Stimulated activated CD8-positive, alpha-beta memory T cell treated with anti-CD3 and anti-CD28 coated beads, Interleukin-4, amount 100 ng/mL, for 48 hours (primary cell): ENCODE data around the gene GPR171.
"Not testable (repeated sequence)": the region's sequence is repeated elsewhere in the genome, so short reads cannot be mapped to it uniquely, and the experiment has no call there.

ENCODE experiments used
- DNase-seq: peaks from one replicate; pipeline ENCODE4 v3.0.0-alpha.2; 2020

Gene GPR171, protein sequence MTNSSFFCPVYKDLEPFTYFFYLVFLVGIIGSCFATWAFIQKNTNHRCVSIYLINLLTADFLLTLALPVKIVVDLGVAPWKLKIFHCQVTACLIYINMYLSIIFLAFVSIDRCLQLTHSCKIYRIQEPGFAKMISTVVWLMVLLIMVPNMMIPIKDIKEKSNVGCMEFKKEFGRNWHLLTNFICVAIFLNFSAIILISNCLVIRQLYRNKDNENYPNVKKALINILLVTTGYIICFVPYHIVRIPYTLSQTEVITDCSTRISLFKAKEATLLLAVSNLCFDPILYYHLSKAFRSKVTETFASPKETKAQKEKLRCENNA

DNA sequence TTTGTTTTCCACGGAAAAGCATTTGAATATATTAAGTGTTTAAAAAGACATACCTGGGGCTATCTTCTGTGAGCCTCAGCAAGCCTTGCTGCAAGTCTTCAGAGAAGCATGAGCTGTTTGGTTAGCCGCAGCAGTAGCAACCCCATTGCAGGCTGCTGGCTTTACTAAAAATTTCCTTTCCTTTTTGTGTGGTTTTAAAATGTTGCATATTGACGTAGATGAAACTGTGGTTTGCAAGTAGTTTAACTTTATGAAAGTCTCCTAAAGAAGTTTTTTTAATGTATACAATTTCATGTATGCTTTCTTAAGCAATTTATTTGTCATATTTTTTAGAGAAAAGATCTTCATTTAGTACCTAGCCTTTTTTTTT, at the start of gene GPR171:
TSS of gene GPR171 (minus strand) at position 166 of the 370 bp plus-strand sequence. CDS start 3,830 bp downstream, outside the sequence.
- DNase-seq, result peak; percentile 71

DNA sequence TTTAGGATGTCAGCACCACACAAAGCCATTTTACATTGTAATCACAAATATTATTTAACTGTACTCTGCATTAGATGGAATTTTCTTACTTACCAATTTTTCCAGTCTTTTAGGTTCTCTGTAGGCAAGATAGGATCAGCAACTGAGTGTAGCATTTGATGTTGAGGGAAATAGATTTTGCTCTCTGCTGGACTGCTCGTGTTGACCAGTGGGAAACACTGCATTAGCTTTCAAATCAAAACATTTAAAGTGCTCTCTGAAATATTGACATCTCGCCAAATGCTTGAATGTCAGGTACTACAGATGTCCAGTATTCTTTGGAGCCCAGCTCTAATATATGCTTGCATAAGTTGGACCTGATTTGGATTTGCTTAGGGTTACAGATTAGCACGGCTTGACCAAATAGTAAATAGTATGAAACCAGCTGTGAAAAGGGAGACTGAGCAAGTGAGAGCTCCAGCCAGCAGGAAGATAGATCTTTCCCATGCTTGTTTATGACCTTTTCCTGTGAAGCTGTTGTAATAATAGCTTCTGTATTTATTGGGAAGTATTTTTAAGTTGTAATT, 45.8 kb upstream of the GPR171 start:
- no peak for DNase-seq

DNA sequence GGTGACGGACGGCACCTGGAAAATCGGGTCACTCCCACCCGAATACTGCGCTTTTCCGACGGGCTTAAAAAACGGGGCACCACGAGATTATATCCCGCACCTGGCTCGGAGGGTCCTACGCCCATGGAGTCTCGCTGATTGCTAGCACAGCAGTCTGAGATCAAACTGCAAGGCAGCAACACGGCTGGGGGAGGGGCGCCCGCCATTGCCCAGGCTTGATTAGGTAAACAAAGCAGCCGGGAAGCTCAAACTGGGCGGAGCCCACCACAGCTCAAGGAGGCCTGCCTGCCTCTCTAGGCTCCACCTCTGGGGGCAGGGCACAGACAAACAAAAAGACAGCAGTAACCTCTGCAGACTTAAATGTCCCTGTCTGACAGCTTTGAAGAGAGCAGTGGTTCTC, 39.0 kb upstream of the GPR171 start:
- DNase-seq, result not testable (repeated sequence)

DNA sequence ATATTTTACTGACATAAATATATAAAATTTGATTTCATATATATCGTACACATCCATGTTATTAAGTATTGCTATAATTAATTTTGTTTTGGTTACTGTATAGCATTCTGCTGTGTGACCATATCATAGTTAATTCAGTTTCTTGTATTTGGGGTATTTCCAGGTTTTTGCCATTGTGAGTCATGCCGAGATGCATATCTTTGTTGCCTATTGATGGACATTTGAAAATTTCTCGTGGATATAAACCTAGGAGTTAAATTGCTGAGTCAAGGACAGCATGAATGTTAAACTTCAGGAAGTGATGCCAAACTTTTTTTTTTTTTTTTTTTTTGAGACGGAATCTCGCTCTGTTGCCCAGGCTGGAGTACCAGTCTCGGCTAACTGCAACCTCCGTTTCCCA, 33.7 kb upstream of the GPR171 start:
- no peak for DNase-seq

DNA sequence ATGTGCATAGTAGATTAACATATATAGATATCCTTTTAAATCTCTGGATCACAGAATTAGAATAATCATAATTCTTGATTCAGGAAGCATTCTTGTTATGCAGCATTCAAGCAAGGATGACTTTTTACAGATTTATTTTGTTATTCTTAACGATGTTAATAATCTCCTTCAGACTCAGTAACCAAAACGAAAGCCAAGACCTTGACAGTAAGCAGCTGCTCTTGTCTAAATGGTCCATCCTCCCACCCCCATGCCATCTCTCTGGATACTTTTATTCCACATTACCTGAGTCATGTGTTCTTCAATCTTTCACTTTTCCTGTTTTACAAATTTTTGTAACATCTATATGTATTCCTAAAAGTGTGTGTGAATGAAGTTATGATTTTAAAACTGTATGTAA, 33.3 kb upstream of the GPR171 start:
- DNase-seq, result no peak

DNA sequence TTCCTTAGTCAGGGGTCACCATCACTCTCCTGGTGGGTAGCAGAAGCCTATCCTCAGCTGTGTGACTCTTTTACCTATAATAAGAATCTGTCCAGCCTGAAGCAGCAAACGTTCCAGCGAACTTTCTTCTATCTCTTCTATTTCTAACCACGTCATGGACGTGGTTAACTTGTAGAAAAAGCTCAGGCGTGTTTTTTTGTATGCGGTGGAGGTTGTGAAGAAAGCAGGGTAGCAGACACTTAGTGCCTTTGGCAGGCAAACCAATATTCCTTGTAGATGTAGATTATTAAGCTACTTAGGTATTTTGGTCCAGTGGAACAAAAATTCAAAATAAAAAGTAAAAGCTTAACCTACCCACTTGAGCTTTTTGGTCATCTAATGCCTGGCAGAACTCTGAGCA, 31.8 kb upstream of the GPR171 start:
- DNase-seq, result no peak

DNA sequence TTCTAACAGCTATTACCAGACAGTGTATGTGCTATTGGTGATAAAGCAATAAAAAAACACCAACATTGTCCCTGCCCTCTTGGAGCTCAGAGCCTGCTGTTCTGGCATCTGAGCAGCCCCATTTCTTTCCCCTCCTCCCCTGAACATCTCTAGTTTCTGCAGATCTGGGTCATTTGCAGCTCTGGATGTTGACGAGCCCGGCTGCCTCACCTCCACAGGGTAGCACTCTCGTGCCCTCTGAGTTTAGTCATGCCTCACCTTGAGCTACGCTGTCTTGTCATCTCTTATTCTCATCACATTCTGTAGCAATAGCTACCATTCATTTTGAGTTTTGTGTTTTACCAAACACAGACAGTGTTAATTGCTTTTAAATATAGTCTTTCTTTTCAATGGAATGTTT, 30.0 kb upstream of the GPR171 start:
- no peak for DNase-seq

DNA sequence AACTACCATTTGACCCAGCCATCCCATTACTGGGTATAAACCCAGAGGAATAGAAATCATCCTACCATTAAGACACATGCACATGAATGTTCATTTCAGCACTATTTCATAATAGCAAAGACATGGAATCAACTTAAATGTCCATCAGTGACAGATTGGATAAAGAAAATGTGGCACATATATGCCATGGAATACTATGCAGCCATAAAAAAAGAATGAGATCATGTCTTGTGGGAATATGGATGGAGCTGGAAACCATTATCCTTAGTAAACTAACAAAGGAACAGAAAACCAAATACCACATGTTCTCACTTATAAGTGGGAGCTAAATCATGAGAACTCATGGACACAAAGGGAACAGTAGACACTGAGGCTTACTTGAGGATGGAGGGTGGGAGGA, 29.4 kb upstream of the GPR171 start:
- DNase-seq, result not testable (repeated sequence)

DNA sequence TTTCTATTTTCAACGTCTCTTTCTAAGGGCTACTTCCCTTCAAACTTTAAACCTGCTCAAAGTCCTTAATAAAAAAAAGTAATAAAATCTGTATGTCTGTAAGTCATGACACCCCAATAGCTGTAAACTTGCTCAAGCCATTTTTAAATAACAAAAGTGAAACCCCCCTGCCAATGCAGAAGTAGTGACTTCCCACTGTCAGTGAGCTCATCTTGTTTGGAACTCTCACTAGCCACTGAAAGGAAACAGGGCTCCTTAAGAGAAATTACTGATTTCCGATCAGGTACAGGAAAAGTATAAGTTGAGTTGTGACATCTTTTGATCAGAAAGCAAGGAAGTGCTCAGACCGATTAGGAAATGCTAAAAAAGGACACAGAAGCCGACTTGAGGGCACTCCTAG, 27.6 kb upstream of the GPR171 start:
- DNase-seq, result no peak

DNA sequence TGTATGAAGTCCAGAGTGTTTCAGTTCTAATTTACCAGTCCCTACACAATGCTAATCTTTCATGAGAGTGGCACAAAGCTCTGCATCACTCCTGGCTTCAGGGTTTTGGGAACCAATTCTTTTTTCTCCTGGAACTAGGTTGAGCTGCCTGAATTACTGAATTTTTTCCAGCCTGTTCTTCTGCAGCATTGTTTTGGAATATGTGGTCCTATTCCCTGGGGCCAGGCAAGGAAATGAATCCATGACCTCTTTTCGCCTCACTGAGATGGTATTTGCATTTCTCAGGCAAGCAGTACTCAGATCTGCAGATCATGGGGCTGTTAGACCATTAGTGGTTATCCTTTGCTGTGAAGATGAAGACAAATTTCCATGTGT, 25.6 kb upstream of the GPR171 start:
- no peak for DNase-seq

DNA sequence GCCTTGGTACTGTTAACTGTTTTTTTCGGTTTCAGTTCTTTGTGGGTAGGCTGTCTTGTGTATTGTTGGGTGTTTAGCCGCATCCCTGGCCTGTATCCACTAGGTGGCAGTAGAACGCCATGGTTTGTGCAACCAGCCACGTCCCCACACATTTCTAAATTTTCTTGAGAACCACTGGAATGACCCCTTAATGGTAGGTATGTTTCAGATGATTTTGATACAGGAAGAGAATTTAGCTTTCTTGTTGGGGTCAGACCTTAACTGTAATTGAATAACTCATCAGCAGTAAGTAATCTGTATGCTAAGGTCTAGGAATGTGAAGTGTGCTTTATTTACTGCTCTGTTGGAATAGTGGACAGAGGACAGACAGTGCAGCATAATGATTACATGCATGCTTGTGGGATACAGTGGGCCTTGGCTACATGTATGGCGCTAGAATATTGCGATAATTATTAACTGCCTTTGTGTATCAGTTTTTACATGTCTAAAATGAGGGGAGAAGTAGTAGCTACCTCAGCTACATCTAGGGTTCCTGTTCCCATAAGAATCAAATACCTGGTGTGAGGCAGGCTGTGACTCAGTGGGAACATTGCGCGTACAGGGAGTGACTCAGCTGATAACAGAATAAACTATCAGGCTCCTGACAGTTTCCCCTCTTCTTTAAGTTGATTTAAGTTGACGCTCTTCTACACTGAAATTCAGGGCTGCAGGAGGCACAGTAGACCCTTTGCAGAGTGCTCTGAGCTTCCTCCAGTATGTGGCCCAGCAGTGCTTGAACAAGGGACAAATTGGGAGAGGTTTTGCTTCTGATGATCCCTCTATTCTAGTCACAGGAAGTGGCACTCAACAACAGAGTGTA, 25.0 kb upstream of the GPR171 start:
- DNase-seq, result peak; percentile 87

DNA sequence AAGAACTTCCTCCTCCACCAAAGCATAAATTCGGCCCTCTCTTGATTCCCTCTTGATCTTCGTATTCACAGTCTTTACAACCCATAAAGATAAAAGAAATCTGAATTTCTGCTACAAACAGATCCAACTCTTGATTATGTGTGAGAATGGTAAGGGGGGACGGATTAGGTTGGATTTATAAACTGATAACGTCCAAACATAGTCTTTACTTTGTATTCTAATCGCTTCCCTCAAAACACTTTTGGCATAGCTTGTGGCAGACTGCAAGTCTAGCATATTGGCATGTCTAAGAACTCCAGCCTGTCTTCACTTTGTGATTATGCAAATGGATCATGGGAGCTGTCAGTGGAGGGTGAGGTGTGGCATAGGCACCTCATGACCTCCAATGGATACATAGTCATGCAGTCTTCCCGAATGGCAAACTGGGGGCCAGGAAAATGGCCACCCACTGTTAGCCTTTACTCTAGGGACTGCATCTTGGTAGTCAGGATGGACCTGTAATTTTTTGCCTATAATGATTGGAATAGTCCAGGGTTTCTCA, 24.3 kb upstream of the GPR171 start:
- no peak for DNase-seq

DNA sequence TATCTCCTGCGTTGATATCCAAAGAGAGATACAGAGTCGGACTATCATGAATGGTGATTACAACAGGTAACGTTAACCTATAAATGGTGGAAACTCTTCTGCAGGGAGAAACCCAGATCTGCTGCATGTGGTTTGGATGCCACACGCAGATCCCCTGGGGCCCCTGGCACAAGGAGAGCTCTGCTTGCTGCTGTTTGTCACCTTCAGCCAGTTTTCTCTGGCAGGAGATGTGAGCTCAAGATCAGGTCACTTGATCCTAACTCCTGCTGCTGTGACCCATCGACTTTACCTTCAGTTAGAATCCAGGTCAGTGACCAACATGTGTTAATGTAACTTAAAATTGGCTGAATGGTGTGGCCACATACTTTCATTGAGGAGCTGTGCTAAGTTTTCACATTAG, 23.8 kb upstream of the GPR171 start:
- no peak for DNase-seq

DNA sequence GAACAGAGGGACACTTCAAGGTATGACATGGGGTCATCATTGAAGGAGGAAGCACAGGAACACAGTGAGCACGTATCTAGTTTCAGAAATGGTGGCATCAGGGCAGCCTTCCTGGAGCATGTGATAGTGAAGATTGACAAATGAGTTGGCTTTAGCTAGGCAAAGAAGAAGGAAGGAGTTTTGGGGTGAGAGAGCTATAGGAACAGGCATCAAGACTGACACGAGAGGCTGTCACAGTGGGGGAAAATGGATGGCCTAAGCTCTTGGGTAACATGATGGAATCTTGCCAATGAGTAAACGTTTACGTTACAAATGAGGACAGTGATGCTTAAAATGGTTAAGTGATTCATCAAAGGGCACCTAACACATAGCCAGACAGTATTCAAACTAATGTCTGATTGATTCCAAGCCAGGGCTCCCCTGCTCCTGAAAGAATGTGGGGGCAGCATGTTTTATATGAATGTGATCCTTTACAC, 23.1 kb upstream of the GPR171 start:
- DNase-seq, result no peak

DNA sequence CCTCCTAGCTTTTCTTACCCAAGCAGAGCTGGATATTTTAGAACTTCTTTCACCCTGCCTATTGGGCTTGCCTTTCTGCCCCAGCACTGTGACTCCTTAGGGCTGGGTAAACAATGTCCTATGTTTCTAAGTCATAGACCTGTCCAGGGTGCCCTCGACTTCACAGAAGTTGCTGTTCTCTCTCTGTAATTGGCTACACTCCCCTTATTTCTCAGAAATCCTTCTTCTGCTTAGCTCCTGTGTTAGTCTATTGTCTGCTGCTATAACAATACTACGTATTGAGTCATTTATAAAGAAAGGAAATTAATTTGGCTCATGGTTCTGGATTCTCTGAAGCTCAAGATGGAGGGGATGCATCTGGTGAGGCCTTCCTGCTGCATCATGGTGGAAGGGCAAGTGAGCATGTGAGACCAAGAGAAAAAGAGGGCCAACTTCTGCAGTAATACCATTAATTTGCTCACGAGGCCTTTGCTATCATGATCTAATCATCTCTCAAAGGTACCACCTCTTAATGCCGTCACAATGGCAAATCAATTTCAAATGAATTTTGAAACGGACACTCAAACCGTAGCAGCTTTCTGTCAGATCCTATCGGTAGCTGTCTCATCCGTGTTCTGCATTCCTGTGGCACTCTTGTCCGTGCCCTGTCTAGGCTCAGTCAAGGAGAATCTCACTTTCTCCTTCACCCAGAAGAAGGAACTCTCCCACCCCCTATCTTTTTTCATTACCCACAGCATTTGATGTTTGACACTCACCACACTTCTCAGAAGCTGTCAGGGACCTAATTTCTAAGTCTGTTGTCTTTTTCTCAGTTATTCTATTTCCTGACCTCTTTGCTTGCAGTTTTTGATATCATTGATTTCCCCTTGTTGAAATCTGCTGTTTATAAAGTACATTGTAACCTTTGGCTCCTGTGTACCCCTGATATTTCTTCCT, 22.3 kb upstream of the GPR171 start:
- DNase-seq, result no peak

DNA sequence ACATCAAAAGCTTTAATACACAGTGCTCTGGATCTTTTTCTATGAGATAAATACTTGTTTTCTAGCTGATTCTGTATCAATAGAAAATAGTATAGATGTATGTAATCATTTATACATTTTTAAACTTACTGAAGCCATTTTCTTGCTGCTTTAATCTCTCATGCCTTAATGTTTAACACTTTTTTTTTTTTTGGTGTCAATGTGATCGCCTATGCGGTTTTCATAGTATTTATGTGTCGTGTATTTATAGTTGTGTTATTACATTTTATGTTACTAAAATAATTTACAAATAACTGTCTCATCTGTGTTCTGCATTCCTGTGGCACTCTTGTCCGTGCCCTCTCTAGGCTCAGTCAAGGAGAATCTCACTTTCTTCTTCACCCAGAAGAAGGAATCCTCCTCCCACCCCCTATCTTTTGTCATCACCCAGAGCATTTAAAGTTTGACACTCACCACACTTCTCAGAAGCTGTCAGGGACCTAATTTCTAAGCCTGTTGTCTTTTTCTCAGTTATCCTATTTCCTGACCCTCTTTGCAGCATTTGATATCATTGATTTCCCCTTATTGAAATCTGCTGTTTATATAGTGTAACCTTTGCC, 21.4 kb upstream of the GPR171 start:
- no peak for DNase-seq

DNA sequence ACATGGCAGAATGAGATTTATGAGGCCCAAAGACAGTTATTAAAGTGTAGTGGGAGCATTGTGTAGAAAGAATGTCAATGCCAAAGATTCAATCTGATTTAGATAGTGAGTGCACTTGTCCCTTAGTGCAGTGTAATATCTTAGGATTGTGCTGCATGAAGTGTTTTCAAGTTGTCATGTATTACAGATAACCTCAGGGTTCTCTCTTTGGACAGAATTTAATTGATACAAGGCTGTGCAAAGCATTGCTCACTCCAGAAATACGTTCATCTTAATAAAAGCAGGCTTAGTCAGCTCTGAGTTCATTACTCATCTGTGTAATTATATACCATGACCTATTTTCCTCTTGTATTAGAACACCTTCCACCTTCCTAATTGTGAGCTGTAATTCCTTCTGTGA, 16.0 kb upstream of the GPR171 start:
- no peak for DNase-seq

DNA sequence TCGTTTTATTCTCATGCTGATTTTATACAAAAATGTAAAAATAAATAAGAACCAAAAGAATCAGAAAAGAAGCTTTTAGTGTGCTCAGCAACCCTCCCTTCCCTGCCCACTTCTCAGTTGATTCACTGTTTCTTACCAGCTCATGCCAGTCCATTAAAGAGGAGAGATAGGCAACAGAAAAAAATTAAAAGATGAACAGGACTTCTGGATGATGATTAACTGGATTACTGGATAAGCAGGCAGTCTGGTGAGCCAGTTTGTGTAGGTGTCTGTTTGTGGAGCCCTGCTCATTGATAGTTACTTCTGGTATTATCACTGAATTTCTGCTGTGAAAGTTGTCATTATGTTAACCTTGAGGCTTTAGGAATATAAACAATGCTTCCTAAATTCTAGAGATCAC, 15.1 kb upstream of the GPR171 start:
- no peak for DNase-seq

DNA sequence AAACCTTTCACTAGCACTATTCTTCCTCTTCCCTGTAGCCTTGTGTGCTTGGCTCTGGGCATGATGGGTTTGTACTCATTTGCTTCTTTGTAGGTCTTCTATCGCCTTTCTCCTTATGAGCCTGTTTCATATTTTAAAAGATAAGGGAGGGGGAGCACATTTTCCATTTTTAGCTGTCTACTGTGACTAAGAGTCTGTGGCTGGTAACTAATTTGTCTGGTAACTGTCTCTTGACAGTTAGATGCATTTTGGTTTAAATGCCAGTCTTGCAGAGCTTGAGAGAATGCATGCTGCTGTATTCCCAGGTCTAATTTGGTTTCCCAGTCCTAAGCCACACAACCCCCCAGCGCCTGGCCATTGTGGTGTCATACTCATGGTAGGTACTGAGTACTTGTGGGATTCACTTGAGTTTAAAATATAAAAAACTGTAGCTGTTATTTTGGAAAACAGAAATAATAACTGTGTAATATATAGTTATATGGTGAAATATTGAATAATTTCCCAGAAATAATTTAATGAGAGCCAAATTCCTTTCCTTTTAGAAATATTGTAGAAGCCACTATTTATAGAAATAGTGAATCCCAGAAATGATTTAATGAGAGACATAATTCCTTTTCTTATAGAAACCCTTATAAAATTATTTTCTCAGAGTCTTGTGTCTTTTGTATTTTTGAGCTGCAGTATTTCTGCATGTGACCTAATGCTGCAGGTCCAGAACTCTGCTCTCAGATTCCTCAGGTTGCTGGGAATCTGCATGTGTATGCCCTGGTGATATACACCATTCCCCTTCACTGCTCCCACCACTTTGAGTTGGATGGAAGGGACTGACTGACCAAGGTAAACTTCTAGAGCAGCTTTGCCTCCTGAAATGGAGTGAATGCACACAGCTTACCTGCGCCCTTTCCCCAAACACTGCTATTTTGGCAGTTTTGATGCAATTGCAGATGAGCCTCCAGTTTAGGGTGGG, 13.9 kb upstream of the GPR171 start:
- DNase-seq, result no peak

DNA sequence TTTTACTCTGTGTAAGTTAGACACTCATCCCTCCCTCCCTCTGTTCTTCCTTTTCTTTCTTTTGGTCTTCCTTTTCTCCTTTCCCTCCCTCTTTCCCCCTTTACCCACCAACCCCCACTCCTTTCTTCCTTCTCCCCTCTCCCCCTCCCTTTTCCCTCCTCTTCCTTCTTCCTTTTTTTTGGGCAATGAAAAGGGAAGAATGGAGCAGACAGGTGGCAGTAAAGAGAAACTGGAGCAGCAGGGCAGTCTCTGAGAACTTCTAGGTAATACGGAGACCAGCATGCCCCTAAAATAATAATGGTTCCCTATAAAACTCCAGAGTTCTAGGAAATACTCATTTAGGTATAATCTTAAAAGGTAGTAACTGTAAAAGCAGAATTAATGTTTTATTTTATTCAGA, 11.4 kb upstream of the GPR171 start:
- DNase-seq, result no peak

DNA sequence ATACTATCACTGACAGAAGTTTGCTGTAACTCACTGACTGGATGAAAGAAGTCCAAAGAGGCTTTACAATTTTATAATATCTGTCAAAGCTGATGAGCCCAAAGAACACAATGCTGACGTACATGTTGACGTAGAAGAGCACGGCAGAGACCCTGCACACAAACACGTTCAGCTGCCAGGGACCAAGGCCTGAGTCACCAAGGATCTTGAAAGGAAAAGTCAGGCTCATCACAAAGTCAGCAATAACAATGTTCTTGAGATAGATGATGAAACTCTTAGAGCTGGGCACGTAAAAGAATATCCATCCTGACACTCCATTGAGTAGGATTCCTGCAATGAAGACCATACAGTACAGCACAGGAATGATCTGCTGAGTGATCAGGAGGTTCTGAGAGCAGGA, 10.9 kb upstream of the GPR171 start:
- DNase-seq, result no peak
